ENCODE data around the gene MED25.
A peak's percentile ranks its signal among the peaks of the same experiment; 100 is the strongest.

The MED25 gene

DNA sequence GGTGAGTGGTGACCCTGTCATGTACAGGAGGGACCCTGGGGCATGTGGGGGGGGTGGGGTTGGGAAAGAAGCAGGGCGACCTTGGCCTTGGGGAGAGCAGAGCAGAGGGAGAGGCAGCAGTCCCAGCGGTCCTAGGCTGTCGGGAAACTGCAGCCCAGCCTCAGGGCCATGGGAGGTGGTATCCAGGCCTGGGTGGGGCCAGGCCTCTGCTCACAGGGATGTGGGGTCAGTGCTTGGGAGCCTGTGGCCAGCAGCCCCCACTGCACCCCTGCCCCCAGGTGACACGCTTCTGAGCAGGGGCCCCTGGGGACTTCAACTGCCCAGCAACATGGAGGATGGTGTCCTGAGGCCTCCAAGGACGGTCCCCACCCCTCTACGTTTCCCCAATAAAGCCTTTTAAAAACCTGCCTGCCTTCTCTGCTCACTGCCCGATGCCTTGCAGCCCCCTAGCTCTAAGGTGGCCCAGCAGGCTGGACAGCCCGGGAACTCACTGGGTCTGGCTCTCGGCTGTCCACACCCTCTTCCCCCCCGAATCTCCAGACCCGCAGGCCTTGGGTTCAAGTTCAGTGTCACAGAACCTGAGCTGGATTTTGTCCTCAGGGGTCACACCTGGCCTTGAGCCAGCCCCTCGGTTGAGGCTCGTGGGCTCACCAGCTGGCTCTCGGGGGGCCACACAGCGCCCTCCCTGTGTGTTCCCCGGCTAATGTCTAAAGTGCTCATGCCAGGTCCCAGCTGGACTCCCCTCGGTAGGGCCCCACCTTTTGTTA lies 42.4 kb downstream of the MED25 start:
- no peak for DNase-seq (ENCODE audit: low read depth in 1 of 2, low spot score in 1 of 2)
- Histone ChIP-seq H3K4me3 (replicated peaks; ENCODE audit: insufficient read depth, low read length) (no peak overlapping the region), H3K27me3 (ENCODE audit: insufficient read depth, poor library complexity, severe bottlenecking) (no peaks in the 10 kb centered on the region), H3K27ac (replicated peaks) (no peak overlapping the region)
- TF ChIP-seq POLR2AphosphoS5 (IDR thresholded peaks at IDR 0.05; ENCODE audit: low read depth) (0 out of 2 replicates have a peak, but pooled peaks have one; percentile 0), SPI1 (IDR thresholded peaks at IDR 0.05; ENCODE audit: borderline replicate concordance, low read depth) (no peak), GABPA (IDR thresholded peaks at IDR 0.05; ENCODE audit: low read depth) (no peak)
- TF ChIP-seq, protein P1, sequence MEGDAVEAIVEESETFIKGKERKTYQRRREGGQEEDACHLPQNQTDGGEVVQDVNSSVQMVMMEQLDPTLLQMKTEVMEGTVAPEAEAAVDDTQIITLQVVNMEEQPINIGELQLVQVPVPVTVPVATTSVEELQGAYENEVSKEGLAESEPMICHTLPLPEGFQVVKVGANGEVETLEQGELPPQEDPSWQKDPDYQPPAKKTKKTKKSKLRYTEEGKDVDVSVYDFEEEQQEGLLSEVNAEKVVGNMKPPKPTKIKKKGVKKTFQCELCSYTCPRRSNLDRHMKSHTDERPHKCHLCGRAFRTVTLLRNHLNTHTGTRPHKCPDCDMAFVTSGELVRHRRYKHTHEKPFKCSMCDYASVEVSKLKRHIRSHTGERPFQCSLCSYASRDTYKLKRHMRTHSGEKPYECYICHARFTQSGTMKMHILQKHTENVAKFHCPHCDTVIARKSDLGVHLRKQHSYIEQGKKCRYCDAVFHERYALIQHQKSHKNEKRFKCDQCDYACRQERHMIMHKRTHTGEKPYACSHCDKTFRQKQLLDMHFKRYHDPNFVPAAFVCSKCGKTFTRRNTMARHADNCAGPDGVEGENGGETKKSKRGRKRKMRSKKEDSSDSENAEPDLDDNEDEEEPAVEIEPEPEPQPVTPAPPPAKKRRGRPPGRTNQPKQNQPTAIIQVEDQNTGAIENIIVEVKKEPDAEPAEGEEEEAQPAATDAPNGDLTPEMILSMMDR (IDR thresholded peaks at IDR 0.05; ENCODE audit: insufficient read depth, low read length), result no peak
- TF ChIP-seq, protein P2, sequence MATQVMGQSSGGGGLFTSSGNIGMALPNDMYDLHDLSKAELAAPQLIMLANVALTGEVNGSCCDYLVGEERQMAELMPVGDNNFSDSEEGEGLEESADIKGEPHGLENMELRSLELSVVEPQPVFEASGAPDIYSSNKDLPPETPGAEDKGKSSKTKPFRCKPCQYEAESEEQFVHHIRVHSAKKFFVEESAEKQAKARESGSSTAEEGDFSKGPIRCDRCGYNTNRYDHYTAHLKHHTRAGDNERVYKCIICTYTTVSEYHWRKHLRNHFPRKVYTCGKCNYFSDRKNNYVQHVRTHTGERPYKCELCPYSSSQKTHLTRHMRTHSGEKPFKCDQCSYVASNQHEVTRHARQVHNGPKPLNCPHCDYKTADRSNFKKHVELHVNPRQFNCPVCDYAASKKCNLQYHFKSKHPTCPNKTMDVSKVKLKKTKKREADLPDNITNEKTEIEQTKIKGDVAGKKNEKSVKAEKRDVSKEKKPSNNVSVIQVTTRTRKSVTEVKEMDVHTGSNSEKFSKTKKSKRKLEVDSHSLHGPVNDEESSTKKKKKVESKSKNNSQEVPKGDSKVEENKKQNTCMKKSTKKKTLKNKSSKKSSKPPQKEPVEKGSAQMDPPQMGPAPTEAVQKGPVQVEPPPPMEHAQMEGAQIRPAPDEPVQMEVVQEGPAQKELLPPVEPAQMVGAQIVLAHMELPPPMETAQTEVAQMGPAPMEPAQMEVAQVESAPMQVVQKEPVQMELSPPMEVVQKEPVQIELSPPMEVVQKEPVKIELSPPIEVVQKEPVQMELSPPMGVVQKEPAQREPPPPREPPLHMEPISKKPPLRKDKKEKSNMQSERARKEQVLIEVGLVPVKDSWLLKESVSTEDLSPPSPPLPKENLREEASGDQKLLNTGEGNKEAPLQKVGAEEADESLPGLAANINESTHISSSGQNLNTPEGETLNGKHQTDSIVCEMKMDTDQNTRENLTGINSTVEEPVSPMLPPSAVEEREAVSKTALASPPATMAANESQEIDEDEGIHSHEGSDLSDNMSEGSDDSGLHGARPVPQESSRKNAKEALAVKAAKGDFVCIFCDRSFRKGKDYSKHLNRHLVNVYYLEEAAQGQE (IDR thresholded peaks at IDR 0.05; ENCODE audit: insufficient replicate concordance, low read depth), result no peak

DNA sequence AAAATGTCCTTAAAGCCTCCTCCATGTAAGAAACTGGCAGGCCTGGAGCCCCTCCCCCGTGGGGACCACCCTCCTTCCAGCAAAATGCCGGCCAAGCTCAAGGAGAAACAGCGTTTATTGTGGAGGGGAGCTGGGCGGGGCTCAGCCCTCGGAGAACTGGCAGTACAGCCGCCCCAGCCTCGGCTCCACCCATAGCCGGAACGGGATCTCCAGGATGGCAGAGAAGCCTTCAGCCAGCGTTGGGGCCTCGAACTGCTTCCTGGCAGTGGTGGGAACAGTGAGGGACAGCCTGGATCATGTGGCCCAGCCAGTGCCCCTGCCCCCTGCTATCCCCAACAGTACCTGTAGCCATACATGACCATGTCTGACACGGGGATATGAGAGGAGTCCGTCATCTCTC lies 43.0 kb downstream of the MED25 start:
- Histone ChIP-seq H3K27me3 (ENCODE audit: insufficient read depth, poor library complexity, severe bottlenecking) (no peaks in the 10 kb centered on the region), H3K27ac (replicated peaks) (no peak overlapping the region), H3K4me3 (replicated peaks; ENCODE audit: insufficient read depth, low read length) (no peak overlapping the region)
- TF ChIP-seq, protein P1 (IDR thresholded peaks at IDR 0.05; ENCODE audit: insufficient read depth, low read length), result no peak
- peak; percentile 12; the same call in 1 of the 2 replicates for TF ChIP-seq POLR2AphosphoS5 (IDR thresholded peaks at IDR 0.05; ENCODE audit: low read depth)
- DNase-seq (ENCODE audit: low read depth in 1 of 2, low spot score in 1 of 2), result no peak

DNA sequence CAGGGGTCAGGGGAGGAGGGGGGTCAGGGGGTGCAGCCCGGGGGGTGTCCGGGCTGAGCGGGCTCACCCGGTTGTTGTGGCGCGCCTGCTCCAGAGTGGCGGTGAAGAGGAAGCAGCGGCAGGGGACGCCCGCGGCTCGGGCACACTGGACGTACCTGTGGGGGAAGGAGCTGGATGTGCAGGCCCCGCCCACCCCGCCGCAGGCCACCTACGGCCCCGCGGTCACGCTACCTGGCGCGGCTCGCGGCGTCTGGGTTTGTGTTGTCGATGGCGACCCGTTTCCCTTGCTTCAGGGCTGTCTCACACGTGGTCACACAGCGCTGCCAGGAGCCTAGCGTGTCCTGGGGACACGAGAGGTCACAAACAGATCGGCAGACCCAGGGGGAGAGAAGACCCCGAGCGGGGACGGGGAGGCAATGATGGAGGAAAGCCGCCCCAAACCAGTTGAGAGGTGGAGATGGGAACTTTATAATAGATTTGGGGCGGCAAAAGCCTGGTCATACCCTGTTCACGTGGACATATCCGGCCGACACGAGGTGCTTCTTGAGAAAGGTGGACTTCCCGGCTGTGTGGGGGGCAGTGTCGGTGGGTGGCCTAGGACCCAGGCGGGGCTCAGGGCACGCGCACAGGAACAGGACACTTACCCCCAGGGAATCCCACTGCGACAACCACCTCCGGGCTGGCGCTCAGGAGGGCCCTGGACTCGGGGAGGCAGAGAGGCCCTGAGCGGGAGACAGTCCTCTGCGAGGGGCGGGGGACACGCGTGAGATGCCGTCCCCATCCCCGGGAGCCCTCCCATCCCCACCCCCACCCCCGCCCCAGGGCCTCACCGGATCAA lies 43.7 kb downstream of the MED25 start:
- no peak overlapping the region for H3K27ac ChIP-seq (replicated peaks)
- TF ChIP-seq GABPA (IDR thresholded peaks at IDR 0.05; ENCODE audit: low read depth), result no peak
- TF ChIP-seq, protein P1 (IDR thresholded peaks at IDR 0.05; ENCODE audit: insufficient read depth, low read length), result no peak
- no peak for TF ChIP-seq POLR2AphosphoS5 (IDR thresholded peaks at IDR 0.05; ENCODE audit: low read depth)
- TF ChIP-seq, protein P2 (IDR thresholded peaks at IDR 0.05; ENCODE audit: insufficient replicate concordance, low read depth), result no peak
- TF ChIP-seq SPI1 (IDR thresholded peaks at IDR 0.05; ENCODE audit: borderline replicate concordance, low read depth), result no peak
- no peak overlapping the region for H3K4me3 ChIP-seq (replicated peaks; ENCODE audit: insufficient read depth, low read length)
- H3K27me3 ChIP-seq (ENCODE audit: insufficient read depth, poor library complexity, severe bottlenecking), result no peaks in the 10 kb centered on the region
- no peak for DNase-seq (ENCODE audit: low read depth in 1 of 2, low spot score in 1 of 2)
